HUES64 (cell line): ENCODE measurements around the gene VAV3.

ENCODE experiments used
- H3K27ac ChIP-seq: 2 replicates; pipeline ENCODE4 v1.7.0; 2013; ENCODE audit warnings: low read depth, low read length, inconsistent platforms
- H3K27me3 ChIP-seq: 2 replicates; pipeline ENCODE4 v1.6.1; 2013; ENCODE audit warnings: mild to moderate bottlenecking, low read length; ENCODE audit not compliant: insufficient read depth
- H3K36me3 ChIP-seq: 2 replicates; pipeline ENCODE4 v1.6.1; 2013; ENCODE audit warnings: mild to moderate bottlenecking, low read length; ENCODE audit not compliant: insufficient read depth
- H3K4me1 ChIP-seq: 2 replicates; pipeline ENCODE4 v1.6.1; 2013; ENCODE audit warnings: mild to moderate bottlenecking, low read length, moderate library complexity; ENCODE audit not compliant: insufficient read depth
- H3K4me3 ChIP-seq: 2 replicates; pipeline ENCODE4 v1.5.1; 2013; ENCODE audit warnings: mild to moderate bottlenecking, low read length, moderate library complexity
- H3K9ac ChIP-seq: 2 replicates; pipeline ENCODE4 v1.6.1; 2013; ENCODE audit warnings: mild to moderate bottlenecking, low read depth, low read length
- H3K9me3 ChIP-seq: 2 replicates; pipeline ENCODE4 v1.6.1; 2013; ENCODE audit warnings: low read depth, low read length; ENCODE audit not compliant: insufficient read depth
- WGBS: fragments of 150-250, 120-280 bp; methylation state at CpG from one replicate; pipeline ENCODE4 v1.1.7; 2013; ENCODE audit warnings: missing lambda C conversion rate; 5-methylcytosine and 5-hydroxymethylcytosine counted together

VAV3 gene

GRCh38 chr1:107617456-107617855 lies 347.5 kb downstream of the VAV3 start:
- no peak overlapping the region for H3K27ac ChIP-seq
- no peaks in the 10 kb centered on the region for H3K4me1 ChIP-seq
- H3K27me3 ChIP-seq = no peaks in the 10 kb centered on the region
- no peaks in the 10 kb centered on the region for H3K36me3 ChIP-seq
- H3K9ac ChIP-seq = no peak overlapping the region
- no peaks in the 10 kb centered on the region for H3K9me3 ChIP-seq
- H3K4me3 ChIP-seq = no peak overlapping the region

- Histone ChIP-seq H3K36me3 (no peaks in the 10 kb centered on the region), H3K9ac (no peak overlapping the region), H3K27me3 (no peaks in the 10 kb centered on the region), H3K9me3 (no peaks in the 10 kb centered on the region), H3K4me1 (no peaks in the 10 kb centered on the region), H3K4me3 (no peak overlapping the region), H3K27ac (no peak overlapping the region)
- 100% methylated on average over 1 of the region's 1 CpG for WGBS
These were observed 355.2 kb downstream of the VAV3 start for GRCh38 chr1:107609808-107610207.

GRCh38 chr1:107604825-107605224 lies 360.2 kb downstream of the VAV3 start:
- Histone ChIP-seq H3K4me3 (no peak overlapping the region), H3K36me3 (no peaks in the 10 kb centered on the region), H3K27me3 (no peaks in the 10 kb centered on the region), H3K9ac (no peak overlapping the region), H3K9me3 (no peaks in the 10 kb centered on the region), H3K27ac (no peak overlapping the region), H3K4me1 (no peaks in the 10 kb centered on the region)

- H3K9me3 ChIP-seq = no peaks in the 10 kb centered on the region
- no peak overlapping the region for H3K4me3 ChIP-seq
- H3K36me3 ChIP-seq = no peaks in the 10 kb centered on the region
- H3K27me3 ChIP-seq = no peaks in the 10 kb centered on the region
- H3K4me1 ChIP-seq = no peaks in the 10 kb centered on the region
- H3K27ac ChIP-seq = no peak overlapping the region
- WGBS = 59% methylated on average over 3 of the region's 3 CpGs
- H3K9ac ChIP-seq = no peak overlapping the region
These were observed 364.3 kb downstream of the VAV3 start for GRCh38 chr1:107600607-107601160.

GRCh38 chr1:107599220-107599619 lies 365.8 kb downstream of the VAV3 start:
- Histone ChIP-seq H3K4me1 (no peaks in the 10 kb centered on the region), H3K9ac (no peak overlapping the region), H3K4me3 (no peak overlapping the region), H3K36me3 (no peaks in the 10 kb centered on the region), H3K9me3 (no peaks in the 10 kb centered on the region), H3K27ac (no peak overlapping the region), H3K27me3 (no peaks in the 10 kb centered on the region)
- whole genome bisulfite sequencing = 96% methylated on average over 3 of the region's 3 CpGs

- no peak overlapping the region for H3K27ac ChIP-seq
- no peak overlapping the region for H3K9ac ChIP-seq
- no peaks in the 10 kb centered on the region for H3K9me3 ChIP-seq
- no peaks in the 10 kb centered on the region for H3K27me3 ChIP-seq
- no peak overlapping the region for H3K4me3 ChIP-seq
- no peaks in the 10 kb centered on the region for H3K36me3 ChIP-seq
- no peaks in the 10 kb centered on the region for H3K4me1 ChIP-seq
These were observed 367.7 kb downstream of the VAV3 start for GRCh38 chr1:107597290-107597689.

GRCh38 chr1:107594536-107594935 lies 370.4 kb downstream of the VAV3 start:
- WGBS = no CpG with 5 or more reads among the region's 1 CpG
- Histone ChIP-seq H3K4me3 (no peak overlapping the region), H3K27ac (no peak overlapping the region), H3K9me3 (no peaks in the 10 kb centered on the region), H3K27me3 (no peaks in the 10 kb centered on the region), H3K36me3 (no peaks in the 10 kb centered on the region), H3K9ac (no peak overlapping the region), H3K4me1 (no peaks in the 10 kb centered on the region)

- H3K27ac ChIP-seq = no peak overlapping the region
- WGBS = 95% methylated on average over 2 of the region's 2 CpGs
- no peaks in the 10 kb centered on the region for H3K36me3 ChIP-seq
- no peaks in the 10 kb centered on the region for H3K27me3 ChIP-seq
- H3K4me3 ChIP-seq = no peak overlapping the region
- no peaks in the 10 kb centered on the region for H3K4me1 ChIP-seq
- no peak overlapping the region for H3K9ac ChIP-seq
- no peaks in the 10 kb centered on the region for H3K9me3 ChIP-seq
These were observed 371.3 kb downstream of the VAV3 start for GRCh38 chr1:107593501-107594209.

- no peak overlapping the region for H3K9ac ChIP-seq
- H3K27me3 ChIP-seq = no peaks in the 10 kb centered on the region
- 87% methylated on average over 4 of the region's 4 CpGs for WGBS
These were observed 373.9 kb downstream of the VAV3 start for GRCh38 chr1:107590900-107591622.

GRCh38 chr1:107590087-107590486 lies 374.9 kb downstream of the VAV3 start:
- no peak overlapping the region for H3K9ac ChIP-seq
- no peak overlapping the region for H3K27ac ChIP-seq
- H3K27me3 ChIP-seq = no peaks in the 10 kb centered on the region
- no peak overlapping the region for H3K4me3 ChIP-seq
- H3K36me3 ChIP-seq = no peaks in the 10 kb centered on the region
- no peaks in the 10 kb centered on the region for H3K9me3 ChIP-seq
- no peaks in the 10 kb centered on the region for H3K4me1 ChIP-seq

More at GRCh38 chr1:107590900-107591622, 373.9 kb downstream of the VAV3 start:
- Histone ChIP-seq H3K27ac (no peak overlapping the region), H3K4me1 (no peaks in the 10 kb centered on the region), H3K9me3 (no peaks in the 10 kb centered on the region), H3K36me3 (no peaks in the 10 kb centered on the region), H3K4me3 (no peak overlapping the region)

GRCh38 chr1:107588321-107588720 lies 376.7 kb downstream of the VAV3 start:
- WGBS = 100% methylated on average over 1 of the region's 1 CpG
- no peak overlapping the region for H3K4me3 ChIP-seq

More at GRCh38 chr1:107588321-107588720, 376.7 kb downstream of the VAV3 start:
- no peaks in the 10 kb centered on the region for H3K27me3 ChIP-seq
- H3K27ac ChIP-seq = no peak overlapping the region
- no peaks in the 10 kb centered on the region for H3K4me1 ChIP-seq
- no peak overlapping the region for H3K9ac ChIP-seq
- no peaks in the 10 kb centered on the region for H3K36me3 ChIP-seq
- no peaks in the 10 kb centered on the region for H3K9me3 ChIP-seq
